ENCODE data around the gene CST8.
"Not testable (repeated sequence)": the region's sequence is repeated elsewhere in the genome, so short reads cannot be mapped to it uniquely, and the experiment has no call there.

The CST8 gene, protein sequence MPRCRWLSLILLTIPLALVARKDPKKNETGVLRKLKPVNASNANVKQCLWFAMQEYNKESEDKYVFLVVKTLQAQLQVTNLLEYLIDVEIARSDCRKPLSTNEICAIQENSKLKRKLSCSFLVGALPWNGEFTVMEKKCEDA

GRCh38 chr20:23490817-23491216 is at the start of gene CST8:
Gene CST8, plus strand, starts transcription at chr20:23491117. Its CDS starts 551 bp downstream, at chr20:23491668.
- DNase-seq (ENCODE audit: low read depth in 2 of 2), result no peak

GRCh38 chr20:23441850-23442313 is 49.0 kb upstream of the CST8 start:
- peak; percentile 25 to 36 for DNase-seq (ENCODE audit: low read depth in 2 of 2)

GRCh38 chr20:23442436-23442835 is 48.5 kb upstream of the CST8 start:
- no peak for DNase-seq (ENCODE audit: low read depth in 2 of 2)

DNA sequence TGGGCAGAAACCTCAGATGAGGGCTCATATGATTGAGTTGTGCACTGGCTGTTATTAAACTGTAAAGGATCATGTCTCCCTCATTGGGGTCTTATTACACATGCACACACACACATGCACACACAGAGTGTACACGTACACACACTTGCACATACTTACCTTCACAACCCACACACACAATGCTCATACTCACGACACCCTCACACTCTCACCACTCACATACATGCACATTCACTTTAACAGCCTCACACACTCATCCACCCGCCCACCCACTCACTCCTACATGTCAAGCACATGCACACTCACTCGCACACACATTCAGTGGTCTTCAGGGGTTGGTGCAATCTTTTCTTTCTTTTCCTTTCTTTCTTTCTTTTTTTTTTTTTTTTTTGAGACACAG is 46.1 kb upstream of the CST8 start:
- no peak for DNase-seq (ENCODE audit: low read depth in 2 of 2)

DNA sequence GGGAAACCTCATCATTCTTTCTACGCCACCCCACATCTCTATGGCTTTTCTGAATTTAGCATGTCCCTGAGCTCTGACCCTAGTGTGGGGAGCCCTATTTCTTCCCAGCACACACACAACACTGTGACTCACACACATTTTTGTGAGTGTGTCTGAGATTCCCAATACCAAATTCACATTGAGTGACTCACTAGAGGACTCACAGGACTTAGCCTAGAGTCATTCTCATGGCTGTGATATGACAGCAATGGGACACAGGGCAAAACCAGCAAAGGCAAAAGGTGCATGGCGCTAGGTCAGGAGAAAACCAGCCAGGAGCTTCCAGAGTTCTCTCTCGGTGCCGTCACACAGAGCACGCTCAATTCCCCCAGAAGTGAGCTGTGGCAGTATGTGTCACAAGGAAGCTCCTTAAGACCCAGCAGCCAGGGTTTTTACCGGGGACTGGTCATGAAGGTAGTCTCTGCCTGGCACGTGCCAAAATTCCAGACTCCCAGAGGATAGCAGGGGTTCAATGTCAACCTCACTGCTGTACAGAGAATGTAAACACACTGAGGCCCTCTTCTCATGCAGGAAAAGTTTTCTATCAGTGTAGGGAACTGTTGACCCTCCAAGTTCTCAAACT is 45.2 kb upstream of the CST8 start:
- no peak for DNase-seq (ENCODE audit: low read depth in 2 of 2)

DNA sequence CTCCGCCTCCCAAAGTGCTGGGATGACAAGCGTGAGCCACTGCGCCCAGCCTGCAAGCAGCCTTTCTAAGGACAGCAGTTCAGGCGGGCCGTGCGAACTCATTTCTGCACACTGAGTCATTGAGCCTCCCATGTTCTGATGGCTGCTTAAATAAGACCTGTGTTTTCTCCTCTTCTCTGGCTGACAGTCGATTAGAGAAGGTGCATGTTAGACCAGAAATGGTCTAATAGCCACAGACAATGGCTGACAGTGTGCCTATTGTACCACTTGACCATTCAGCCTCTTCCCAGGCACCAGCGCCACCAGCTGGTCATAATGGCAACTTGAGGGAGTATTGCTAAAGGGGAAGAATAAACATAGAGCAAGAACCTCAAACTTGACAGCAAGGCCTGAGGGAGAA is 44.4 kb upstream of the CST8 start:
- DNase-seq (ENCODE audit: low read depth in 2 of 2), result no peak

DNA sequence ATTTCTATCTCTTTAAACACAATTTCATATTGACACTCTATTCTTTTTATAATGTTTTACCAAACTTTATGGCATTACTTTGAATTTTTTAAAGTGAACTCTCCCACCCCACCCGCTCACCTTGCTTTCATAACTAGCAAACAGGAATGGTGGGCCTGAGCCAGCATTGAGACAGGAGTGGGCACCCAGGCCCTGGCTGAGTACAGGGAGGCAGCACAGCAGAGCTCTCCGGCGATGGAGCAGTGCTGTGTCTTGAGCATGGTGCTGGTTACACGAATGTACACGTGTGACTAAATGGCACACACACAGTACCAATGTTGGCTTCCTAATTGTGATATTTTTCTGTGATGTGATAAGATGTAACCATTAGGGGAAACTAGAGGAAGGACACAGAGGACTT is 42.8 kb upstream of the CST8 start:
- no peak for DNase-seq (ENCODE audit: low read depth in 2 of 2)

DNA sequence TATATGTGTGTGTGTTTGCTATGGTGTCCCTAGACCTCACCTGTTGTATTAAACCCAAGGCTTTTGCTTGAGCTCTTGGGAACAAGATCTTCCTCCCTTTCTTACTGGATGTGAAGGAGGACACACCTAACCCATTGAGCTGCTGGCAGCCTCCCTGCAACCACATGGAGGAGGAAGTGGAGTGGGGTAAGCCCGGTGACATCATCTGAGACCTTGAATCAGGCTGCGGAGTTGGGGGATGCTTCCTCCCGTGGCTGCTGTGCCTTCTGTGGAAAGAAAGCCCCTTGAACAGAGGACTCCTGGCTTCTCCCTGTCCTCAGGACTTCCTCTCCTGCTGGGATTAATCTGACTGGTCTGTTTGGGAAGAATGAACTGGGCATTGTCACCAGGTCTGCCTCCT is 41.5 kb upstream of the CST8 start:
- DNase-seq (ENCODE audit: low read depth in 2 of 2), result no peak

- no peak for DNase-seq (ENCODE audit: low read depth in 2 of 2)
Measured at GRCh38 chr20:23450877-23451276, 40.0 kb upstream of the CST8 start.

GRCh38 chr20:23451956-23452487 is 38.9 kb upstream of the CST8 start:
- no peak for DNase-seq (ENCODE audit: low read depth in 2 of 2)

DNA sequence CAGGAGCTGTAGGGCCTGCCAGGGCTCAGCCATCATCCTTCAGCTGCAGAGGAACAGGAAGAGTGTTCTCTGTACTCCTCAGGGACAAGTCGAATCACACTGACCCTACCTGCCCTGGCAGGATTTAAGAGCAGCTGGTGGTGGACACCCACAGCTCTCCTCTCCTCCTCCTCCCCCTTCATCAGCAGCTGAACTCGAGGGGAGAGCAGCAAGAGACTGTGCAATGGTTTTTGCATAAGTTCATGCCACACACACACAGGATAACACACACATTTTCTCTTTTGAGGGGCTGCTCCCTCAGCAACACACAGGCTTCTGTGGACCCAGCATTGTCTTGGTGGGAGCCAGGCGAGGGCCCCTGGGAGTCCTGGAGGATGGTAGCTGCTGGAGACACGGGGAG is 38.1 kb upstream of the CST8 start, which contains the start of gene CST11:
Gene CST11 (minus strand): TSS at position 101 of the 400 bp plus-strand sequence. CDS start 65 bp downstream, at position 36.
- DNase-seq (ENCODE audit: low read depth in 2 of 2), result no peak

- no peak for DNase-seq (ENCODE audit: low read depth in 2 of 2)
Measured at GRCh38 chr20:23453549-23454543, 37.1 kb upstream of the CST8 start.

GRCh38 chr20:23454816-23455215 is 36.1 kb upstream of the CST8 start:
- no peak for DNase-seq (ENCODE audit: low read depth in 2 of 2)

GRCh38 chr20:23455639-23456038 is 35.3 kb upstream of the CST8 start:
- no peak for DNase-seq (ENCODE audit: low read depth in 2 of 2)

DNA sequence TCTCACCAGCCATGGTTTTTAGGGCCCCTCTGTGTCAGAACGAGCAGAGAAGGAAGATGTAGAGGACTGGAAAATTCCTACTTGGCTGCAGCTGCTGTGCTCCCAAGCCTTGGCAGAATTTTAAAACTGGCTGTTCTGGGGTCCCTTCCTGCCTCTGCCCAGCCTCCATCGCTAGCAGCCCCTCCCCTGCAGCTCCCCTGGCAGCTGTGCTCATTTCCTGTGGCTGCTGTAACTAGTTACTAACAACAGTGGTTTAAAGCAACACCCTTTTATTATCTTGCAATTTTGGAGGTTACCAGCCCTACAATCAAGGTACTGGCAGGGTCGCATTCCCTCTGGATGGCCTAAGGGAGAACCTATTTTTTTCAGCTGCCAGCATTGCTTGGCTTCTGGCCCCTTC is 34.5 kb upstream of the CST8 start:
- DNase-seq (ENCODE audit: low read depth in 2 of 2), result no peak

GRCh38 chr20:23456873-23457272 is 34.0 kb upstream of the CST8 start:
- no peak for DNase-seq (ENCODE audit: low read depth in 2 of 2)

GRCh38 chr20:23459461-23460150 is 31.3 kb upstream of the CST8 start:
- DNase-seq (ENCODE audit: low read depth in 2 of 2), result no peak

- no peak for DNase-seq (ENCODE audit: low read depth in 2 of 2)
Measured at GRCh38 chr20:23461180-23461579, 29.7 kb upstream of the CST8 start.

GRCh38 chr20:23466961-23467360 is 24.0 kb upstream of the CST8 start:
- not testable (repeated sequence) for DNase-seq (ENCODE audit: low read depth in 2 of 2)

GRCh38 chr20:23472306-23472705 is 18.6 kb upstream of the CST8 start:
- not testable (repeated sequence) for DNase-seq (ENCODE audit: low read depth in 2 of 2)

DNA sequence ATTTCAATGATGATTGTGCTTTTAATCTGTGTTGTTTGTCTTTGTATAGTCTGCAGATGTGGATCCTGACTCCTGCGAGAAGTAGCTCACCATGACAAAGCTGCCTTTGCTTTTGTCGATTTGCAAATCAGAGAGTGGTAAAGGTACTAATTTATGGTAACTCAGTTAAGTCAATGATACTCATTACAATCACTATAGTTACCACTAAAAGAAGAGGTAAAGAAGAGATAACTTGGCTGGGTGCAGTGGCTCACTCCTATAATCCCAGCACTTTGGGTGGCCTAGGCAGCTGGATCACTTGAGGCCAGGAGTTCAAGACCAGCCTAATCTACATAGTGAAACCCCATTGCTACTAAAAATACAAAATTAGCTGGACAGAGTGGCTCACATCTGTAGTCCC is 17.6 kb upstream of the CST8 start:
- not testable (repeated sequence) for DNase-seq (ENCODE audit: low read depth in 2 of 2)

GRCh38 chr20:23475395-23475794 is 15.5 kb upstream of the CST8 start:
- DNase-seq (ENCODE audit: low read depth in 2 of 2), result no peak

Measured in stimulated activated CD8-positive, alpha-beta memory T cell treated with anti-CD3 and anti-CD28 coated beads, Interleukin-7, amount 100 ng/mL, for 1 hour (primary cell).